HepG2 (cell line): Measurements from ENCODE around the gene NFAT5. TPM values are rescaled to one million over a fixed set of nuclear protein-coding genes. Genes with fewer than 3 reads are reported as not detected.

ENCODE experiments used
- AHR ChIP-seq: IDR thresholded peaks from 2 replicates; pipeline ENCODE4 v1.6.1; 2018; ENCODE audit warnings: missing genetic modification reagents, missing compliant biosample characterization
- HINFP ChIP-seq: sonication (generic); formaldehyde crosslinking; IDR thresholded peaks from 2 replicates; pipeline ENCODE4 v1.4.0; 2020; ENCODE audit warnings: low read depth, mild to moderate bottlenecking, missing genetic modification reagents
- MIXL1 ChIP-seq: IDR thresholded peaks from 2 replicates; pipeline ENCODE4 v1.6.1; 2016
- SSRP1 ChIP-seq: IDR thresholded peaks from 2 replicates; pipeline ENCODE4 v1.6.1; 2016; ENCODE audit warnings: control low read depth
- YY1 ChIP-seq: IDR thresholded peaks from 2 replicates; pipeline ENCODE4 v1.6.1; 2011; ENCODE audit warnings: low read length, low read depth, moderate library complexity, mild to moderate bottlenecking; ENCODE audit not compliant: insufficient read depth, insufficient replicate concordance
- ZBTB21 ChIP-seq: sonication (generic); formaldehyde crosslinking; IDR thresholded peaks from 2 replicates; pipeline ENCODE4 v1.4.0; 2020; ENCODE audit warnings: missing genetic modification reagents
- ZFX ChIP-seq: sonication (generic); formaldehyde crosslinking; IDR thresholded peaks from 2 replicates; pipeline ENCODE4 v1.4.0; 2020; ENCODE audit warnings: mild to moderate bottlenecking, low read depth, missing genetic modification reagents, moderate library complexity
- ZHX1 ChIP-seq: sonication (generic); formaldehyde crosslinking; IDR thresholded peaks from 2 replicates; pipeline ENCODE4 v1.8.1; 2022; ENCODE audit warnings: low read depth, mild to moderate bottlenecking, missing genetic modification reagents
- ZNF225 ChIP-seq: sonication (generic); formaldehyde crosslinking; IDR thresholded peaks from 2 replicates; pipeline ENCODE4 v1.4.0; 2020; ENCODE audit warnings: mild to moderate bottlenecking, missing genetic modification reagents
- ZNF468 ChIP-seq: sonication (generic); formaldehyde crosslinking; IDR thresholded peaks from 2 replicates; pipeline ENCODE4 v1.8.0; 2022; ENCODE audit warnings: mild to moderate bottlenecking, moderate library complexity, missing genetic modification reagents
- ZNF891 ChIP-seq: sonication (generic); formaldehyde crosslinking; IDR thresholded peaks from 2 replicates; pipeline ENCODE4 v1.5.0; 2020; ENCODE audit warnings: mild to moderate bottlenecking, missing genetic modification reagents
- ZSCAN20 ChIP-seq: sonication (generic); formaldehyde crosslinking; IDR thresholded peaks from 2 replicates; pipeline ENCODE4 v1.4.0; 2020; ENCODE audit warnings: missing genetic modification reagents, mild to moderate bottlenecking, borderline replicate concordance
- polyA plus RNA-seq, 8 experiments: library from polyadenylated mRNA; depleted of rRNA in 3 of 8; stranded (reverse) in 7 of 8; unstranded in 1 of 8; fragments of >200 nt; fragmentation: Illumina TruSeq in 4 of 8; extraction: Trizol in 4 of 8; gene quantifications; 2 replicates each; pipeline versions ENCODE4 v1.2.1 to v1.2.3, GENCODE V29; 2011 to 2016; ENCODE audit warnings: low read depth in 4 of 8, missing spikeins in 1 of 8, mixed read lengths in 1 of 8; ENCODE audit not compliant: insufficient read depth in 1 of 8
- total RNA-seq, 5 experiments: library from RNA; depleted of rRNA; stranded (reverse); fragments of >200 nt; fragmentation: Illumina TruSeq; extraction: Trizol; gene quantifications; 2 replicates each; pipeline ENCODE4 v1.2.3, GENCODE V29; 2016; ENCODE audit warnings: low read depth in 1 of 5
- TF ChIP-seq, protein P1 (sequence below): sonication (generic); formaldehyde crosslinking; IDR thresholded peaks from 2 replicates; pipeline ENCODE4 v1.4.0; 2020; ENCODE audit warnings: mild to moderate bottlenecking, missing genetic modification reagents
- TF ChIP-seq, protein P2 (sequence below): sonication (generic); formaldehyde crosslinking; IDR thresholded peaks from 2 replicates; pipeline ENCODE4 v1.5.0; 2020; ENCODE audit warnings: mild to moderate bottlenecking, missing genetic modification reagents
- TF ChIP-seq, protein P3 (sequence below): IDR thresholded peaks from 2 replicates; pipeline ENCODE4 v1.6.1; 2016; ENCODE audit warnings: missing compliant biosample characterization, missing genetic modification reagents, borderline replicate concordance

Gene NFAT5
- total and polyA plus RNA-seq, 2 of the 13 experiments (the other 11 are each of a cell fraction or from before 2014, with no cell fraction given): 20.5 to 54.3 TPM

- TF ChIP-seq, protein P1, sequence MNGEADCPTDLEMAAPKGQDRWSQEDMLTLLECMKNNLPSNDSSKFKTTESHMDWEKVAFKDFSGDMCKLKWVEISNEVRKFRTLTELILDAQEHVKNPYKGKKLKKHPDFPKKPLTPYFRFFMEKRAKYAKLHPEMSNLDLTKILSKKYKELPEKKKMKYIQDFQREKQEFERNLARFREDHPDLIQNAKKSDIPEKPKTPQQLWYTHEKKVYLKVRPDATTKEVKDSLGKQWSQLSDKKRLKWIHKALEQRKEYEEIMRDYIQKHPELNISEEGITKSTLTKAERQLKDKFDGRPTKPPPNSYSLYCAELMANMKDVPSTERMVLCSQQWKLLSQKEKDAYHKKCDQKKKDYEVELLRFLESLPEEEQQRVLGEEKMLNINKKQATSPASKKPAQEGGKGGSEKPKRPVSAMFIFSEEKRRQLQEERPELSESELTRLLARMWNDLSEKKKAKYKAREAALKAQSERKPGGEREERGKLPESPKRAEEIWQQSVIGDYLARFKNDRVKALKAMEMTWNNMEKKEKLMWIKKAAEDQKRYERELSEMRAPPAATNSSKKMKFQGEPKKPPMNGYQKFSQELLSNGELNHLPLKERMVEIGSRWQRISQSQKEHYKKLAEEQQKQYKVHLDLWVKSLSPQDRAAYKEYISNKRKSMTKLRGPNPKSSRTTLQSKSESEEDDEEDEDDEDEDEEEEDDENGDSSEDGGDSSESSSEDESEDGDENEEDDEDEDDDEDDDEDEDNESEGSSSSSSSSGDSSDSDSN (CRISPR knock-in tag): peak; percentile 79
- TF ChIP-seq ZNF225 (CRISPR knock-in tag) (no peak; the same call in 1 of the 2 replicates), YY1 (peak; percentile 88), ZNF468 (CRISPR knock-in tag) (0 out of 2 replicates have a peak, but pooled peaks have one; percentile 43), MIXL1 (CRISPR knock-in tag) (peak; percentile 85), ZBTB21 (CRISPR knock-in tag) (0 out of 2 replicates have a peak, but pooled peaks have one; percentile 26), ZSCAN20 (CRISPR knock-in tag) (peak; percentile 87; the same call in 1 of the 2 replicates), ZFX (CRISPR knock-in tag) (peak; percentile 79), HINFP (CRISPR knock-in tag) (peak; percentile 71; the same call in 1 of the 2 replicates), ZHX1 (CRISPR knock-in tag) (peak; percentile 84), SSRP1 (CRISPR knock-in tag) (peak; percentile 52; the same call in 1 of the 2 replicates), AHR (CRISPR knock-in tag) (no peak; the same call in none of the 2 replicates), ZNF891 (CRISPR knock-in tag) (0 out of 2 replicates have a peak, but pooled peaks have one; percentile 73)
- TF ChIP-seq, protein P2, sequence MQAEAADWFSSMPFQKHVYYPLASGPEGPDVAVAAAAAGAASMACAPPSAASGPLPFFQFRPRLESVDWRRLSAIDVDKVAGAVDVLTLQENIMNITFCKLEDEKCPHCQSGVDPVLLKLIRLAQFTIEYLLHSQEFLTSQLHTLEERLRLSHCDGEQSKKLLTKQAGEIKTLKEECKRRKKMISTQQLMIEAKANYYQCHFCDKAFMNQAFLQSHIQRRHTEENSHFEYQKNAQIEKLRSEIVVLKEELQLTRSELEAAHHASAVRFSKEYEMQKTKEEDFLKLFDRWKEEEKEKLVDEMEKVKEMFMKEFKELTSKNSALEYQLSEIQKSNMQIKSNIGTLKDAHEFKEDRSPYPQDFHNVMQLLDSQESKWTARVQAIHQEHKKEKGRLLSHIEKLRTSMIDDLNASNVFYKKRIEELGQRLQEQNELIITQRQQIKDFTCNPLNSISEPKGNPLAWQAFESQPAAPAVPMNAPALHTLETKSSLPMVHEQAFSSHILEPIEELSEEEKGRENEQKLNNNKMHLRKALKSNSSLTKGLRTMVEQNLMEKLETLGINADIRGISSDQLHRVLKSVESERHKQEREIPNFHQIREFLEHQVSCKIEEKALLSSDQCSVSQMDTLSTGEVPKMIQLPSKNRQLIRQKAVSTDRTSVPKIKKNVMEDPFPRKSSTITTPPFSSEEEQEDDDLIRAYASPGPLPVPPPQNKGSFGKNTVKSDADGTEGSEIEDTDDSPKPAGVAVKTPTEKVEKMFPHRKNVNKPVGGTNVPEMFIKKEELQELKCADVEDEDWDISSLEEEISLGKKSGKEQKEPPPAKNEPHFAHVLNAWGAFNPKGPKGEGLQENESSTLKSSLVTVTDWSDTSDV (CRISPR knock-in tag): no peak; the same call in 1 of the 2 replicates
- TF ChIP-seq, protein P3, sequence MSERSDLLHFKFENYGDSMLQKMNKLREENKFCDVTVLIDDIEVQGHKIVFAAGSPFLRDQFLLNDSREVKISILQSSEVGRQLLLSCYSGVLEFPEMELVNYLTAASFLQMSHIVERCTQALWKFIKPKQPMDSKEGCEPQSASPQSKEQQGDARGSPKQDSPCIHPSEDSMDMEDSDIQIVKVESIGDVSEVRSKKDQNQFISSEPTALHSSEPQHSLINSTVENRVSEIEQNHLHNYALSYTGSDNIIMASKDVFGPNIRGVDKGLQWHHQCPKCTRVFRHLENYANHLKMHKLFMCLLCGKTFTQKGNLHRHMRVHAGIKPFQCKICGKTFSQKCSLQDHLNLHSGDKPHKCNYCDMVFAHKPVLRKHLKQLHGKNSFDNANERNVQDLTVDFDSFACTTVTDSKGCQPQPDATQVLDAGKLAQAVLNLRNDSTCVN: peak; percentile 86; the same call in 1 of the 2 replicates
These were observed at the start of gene NFAT5 (continued) for GRCh38 chr16:69565671-69566239.
